GOT3 (cell line): ENCODE data around the gene CUL9.

Source experiments
- DNase-seq: peaks from one replicate; lab custom pipeline; 2025; ENCODE audit warnings: mixed read lengths; lab: John Stamatoyannopoulos, UW

The CUL9 gene

GRCh38 chr6:43200541-43200940 is 18.5 kb downstream of the CUL9 start:
- DNase-seq = no peak

DNA sequence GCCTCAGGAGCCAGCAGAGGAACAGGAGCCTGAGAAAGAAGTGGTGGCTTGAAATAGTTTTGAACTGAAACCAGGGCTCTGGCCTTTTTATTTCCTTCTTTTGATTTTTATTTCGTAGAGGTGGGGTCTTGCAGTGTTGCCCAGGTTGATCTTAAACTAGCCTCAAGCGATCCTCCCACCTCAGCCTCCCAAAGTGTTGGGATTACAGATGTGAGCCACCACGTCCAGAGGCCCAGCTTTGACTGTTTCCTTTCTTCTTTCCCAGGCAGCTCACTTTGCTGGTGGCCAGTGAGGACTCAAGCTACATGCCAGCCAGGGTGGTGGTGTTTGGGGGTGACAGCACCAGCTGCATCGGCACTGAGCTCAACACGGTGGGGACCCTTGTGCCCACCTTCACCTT is 20.5 kb downstream of the CUL9 start:
- no peak for DNase-seq

DNA sequence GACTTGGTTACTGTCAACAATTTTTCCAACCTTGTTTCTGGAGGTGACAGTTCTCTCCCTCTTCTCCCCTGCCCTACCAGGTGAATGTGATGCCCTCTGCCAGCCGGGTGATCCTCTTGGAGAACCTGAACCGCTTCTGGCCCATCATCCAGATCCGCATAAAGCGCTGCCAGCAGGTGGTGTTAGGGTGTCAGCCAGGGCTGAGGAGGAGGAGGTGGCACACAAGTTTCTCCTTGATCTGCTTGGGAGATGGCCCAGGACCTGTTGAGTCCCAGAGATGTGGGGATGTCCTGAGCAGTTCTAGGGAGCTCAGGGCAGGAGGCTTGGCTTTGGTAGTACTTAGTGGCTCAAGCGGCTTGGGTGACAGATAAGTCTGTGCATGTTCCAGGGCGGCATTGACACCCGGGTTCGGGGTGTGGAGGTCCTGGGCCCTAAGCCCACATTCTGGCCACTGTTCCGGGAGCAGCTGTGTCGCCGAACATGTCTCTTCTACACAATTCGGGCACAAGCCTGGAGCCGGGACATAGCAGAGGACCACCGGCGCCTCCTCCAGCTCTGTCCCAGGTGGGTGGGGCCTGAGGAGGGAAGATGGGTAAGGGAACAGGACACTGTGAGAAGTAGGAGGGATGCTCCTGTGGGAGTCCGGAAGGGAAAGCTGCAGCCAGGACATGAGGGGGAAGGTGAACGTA is 21.2 kb downstream of the CUL9 start:
- no peak for DNase-seq

DNA sequence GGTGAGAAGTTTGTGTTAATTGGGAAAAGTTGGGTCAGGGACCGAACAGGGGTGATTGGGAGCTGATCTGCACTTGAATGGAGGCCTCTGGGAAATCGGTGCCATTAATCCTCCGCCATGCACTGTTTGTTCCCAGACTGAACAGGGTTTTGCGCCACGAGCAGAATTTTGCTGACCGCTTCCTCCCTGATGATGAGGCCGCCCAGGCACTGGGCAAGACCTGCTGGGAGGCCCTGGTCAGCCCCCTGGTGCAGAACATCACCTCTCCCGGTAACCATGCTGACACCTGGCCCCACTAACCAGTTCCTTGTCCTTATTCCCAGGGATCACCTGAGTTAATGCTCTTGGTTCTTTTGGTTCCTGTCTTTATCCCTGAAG is 21.7 kb downstream of the CUL9 start:
- no peak for DNase-seq

DNA sequence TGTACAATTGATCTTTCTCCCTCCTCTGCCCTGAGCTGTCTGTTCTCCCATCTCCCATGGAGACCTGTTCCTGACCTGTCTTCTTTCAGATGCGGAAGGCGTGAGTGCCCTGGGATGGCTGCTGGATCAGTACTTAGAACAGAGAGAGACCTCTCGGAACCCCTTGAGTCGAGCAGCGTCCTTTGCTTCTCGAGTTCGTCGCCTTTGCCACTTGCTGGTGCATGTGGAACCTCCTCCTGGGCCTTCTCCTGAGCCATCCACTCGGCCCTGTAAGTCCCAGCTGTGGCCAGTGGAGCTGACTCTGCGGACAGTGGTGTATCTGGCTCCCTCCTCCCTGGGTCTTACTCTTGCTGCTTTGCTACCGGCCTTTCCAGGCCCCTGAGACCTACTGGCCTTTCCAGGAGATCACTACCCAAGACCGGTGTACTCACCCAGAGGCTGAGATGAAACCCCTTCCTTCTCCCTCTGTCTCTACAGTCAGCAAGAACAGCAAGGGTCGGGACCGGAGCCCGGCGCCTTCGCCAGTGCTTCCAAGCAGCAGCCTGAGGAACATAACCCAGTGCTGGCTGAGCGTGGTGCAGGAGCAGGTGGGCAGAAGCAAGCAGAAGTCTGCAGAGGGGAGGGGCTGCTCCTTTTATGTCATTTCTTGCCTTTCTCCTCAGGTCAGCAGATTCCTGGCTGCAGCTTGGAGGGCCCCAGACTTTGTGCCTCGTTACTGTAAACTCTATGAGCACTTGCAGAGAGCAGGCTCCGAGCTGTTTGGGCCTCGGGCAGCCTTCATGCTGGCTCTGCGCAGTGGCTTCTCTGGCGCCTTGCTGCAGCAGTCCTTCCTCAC is 22.5 kb downstream of the CUL9 start:
- no peak for DNase-seq

DNA sequence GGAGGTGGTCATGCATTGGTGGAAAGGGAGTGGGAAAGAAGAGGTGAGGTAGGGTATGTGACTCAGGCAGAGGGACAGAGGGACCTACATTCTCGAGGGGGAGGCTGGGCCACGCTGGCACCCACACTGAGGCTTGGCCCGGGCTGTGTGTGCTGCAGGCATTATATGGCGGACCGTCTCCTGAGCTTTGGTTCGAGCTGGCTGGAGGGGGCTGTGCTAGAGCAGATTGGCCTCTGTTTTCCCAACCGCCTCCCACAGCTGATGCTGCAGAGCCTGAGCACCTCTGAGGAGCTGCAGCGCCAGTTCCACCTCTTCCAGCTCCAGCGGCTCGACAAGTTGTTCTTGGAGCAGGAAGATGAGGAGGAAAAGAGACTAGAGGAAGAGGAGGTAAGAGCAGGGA is 23.9 kb downstream of the CUL9 start:
- no peak for DNase-seq

- DNase-seq = no peak
These were observed 25.3 kb downstream of the CUL9 start for GRCh38 chr6:43207286-43207685.

- DNase-seq = no peak
These were observed 30.0 kb downstream of the CUL9 start for GRCh38 chr6:43211955-43212354.

GRCh38 chr6:43213431-43213830 is 31.4 kb downstream of the CUL9 start:
- no peak for DNase-seq

DNA sequence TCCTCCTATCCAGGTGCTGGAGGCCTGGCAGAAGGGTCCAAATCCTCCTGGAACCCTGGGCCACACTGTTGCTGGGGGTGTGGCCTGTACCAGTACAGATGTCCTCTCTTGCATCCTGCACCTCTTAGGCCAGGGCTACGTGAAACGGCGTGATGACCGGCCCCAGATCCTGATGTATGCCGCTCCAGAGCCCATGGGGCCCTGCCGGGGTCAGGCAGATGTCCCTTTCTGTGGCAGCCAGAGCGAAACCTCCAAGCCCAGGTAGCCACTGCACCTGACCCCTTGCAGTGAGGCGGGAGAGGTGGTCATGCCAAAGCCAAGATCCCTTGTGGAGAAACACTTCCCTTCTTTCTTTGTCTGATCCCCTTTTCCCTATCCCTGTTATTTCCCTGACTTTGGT is 33.1 kb downstream of the CUL9 start:
- DNase-seq = no peak

DNA sequence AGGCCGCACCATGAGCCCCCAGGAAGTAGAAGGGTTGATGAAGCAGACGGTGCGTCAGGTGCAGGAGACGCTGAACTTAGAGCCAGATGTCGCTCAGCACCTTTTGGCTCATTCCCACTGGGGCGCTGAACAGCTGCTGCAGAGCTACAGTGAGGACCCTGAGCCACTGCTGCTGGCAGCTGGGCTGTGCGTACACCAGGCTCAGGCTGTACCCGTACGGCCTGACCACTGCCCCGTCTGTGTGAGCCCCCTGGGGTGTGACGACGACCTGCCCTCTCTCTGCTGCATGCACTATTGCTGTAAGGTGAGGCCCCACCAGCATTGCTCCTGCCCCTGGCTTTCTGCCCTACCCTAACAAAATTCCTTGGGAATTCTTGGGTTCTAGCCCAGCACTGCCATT is 34.2 kb downstream of the CUL9 start:
- DNase-seq = no peak

- DNase-seq = no peak
These were observed 35.4 kb downstream of the CUL9 start for GRCh38 chr6:43217351-43217750.

DNA sequence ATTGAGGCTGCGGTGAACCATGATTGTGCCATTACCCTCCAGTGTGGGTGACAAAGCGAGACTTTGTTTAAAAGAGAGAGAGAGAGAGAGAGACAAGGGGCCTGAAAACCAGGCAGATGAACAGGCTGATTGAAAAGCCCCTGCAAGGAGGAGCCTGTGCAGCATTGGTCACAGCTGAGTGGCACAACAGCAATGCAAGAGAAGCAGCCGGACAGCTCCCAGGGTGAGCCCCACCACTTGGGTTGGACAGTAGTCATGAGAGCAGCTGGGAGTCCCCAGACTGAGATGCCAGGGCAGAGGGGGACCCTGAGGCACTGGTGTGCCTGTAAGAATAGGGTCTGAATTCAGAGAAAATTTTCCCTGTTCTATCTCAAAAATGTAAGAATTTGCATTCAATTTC is 37.1 kb downstream of the CUL9 start:
- no peak for DNase-seq

- DNase-seq = no peak
These were observed 37.8 kb downstream of the CUL9 start for GRCh38 chr6:43219814-43220213.

DNA sequence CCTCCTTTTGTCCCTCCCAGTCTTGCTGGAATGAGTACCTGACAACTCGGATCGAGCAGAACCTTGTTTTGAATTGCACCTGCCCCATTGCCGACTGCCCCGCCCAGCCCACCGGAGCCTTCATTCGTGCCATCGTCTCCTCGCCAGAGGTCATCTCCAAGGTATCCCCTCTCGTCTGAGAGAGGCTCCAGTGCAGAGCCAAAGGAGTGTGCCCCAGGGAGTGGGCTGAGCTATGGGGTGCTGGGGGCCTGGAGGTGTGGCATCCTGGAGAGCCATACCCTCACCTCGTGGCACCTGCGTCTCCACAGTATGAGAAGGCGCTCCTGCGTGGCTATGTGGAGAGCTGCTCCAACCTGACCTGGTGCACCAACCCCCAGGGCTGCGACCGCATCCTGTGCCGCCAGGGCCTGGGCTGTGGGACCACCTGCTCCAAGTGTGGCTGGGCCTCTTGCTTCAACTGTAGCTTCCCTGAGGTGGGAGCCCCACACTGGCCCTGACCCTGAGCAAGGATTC is 38.5 kb downstream of the CUL9 start:
- DNase-seq = no peak

DNA sequence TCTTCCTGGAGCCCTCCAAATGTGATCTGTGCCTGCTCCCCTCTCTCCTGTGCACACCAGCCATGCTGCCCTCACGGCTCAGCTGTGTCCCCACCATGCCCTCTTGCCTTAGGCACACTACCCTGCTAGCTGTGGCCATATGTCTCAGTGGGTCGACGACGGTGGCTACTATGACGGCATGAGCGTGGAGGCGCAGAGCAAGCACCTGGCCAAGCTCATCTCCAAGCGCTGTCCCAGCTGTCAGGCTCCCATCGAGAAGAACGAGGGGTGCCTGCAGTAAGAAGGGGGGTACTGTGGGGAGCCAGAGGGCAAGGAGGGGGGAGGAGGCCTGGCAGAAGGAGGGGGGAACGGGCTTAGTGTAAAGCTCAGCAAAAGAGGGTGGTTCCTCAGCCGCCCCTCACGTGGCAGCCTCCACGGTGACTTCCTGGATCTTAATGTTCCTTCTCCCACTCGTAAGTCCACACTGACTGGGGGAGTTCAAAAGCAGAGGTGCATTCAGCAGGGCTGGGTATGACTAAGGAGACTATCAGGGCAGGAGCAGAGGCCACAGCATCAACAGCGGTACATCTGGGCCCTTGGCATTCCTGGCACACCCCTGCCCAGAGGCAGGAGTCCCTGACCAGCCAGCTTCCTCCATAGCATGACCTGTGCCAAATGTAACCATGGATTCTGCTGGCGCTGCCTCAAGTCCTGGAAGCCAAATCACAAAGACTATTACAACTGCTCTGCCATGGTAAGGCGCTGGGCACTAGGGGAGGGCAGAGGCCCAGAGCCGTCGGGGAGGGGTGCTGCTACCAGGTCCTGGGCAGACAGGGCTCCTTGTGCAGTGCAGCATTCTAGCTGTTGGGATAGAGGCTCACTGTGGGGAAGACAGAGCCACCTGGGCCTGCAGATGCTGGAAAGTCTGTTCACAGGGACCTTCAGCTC is 39.3 kb downstream of the CUL9 start:
- no peak for DNase-seq

DNA sequence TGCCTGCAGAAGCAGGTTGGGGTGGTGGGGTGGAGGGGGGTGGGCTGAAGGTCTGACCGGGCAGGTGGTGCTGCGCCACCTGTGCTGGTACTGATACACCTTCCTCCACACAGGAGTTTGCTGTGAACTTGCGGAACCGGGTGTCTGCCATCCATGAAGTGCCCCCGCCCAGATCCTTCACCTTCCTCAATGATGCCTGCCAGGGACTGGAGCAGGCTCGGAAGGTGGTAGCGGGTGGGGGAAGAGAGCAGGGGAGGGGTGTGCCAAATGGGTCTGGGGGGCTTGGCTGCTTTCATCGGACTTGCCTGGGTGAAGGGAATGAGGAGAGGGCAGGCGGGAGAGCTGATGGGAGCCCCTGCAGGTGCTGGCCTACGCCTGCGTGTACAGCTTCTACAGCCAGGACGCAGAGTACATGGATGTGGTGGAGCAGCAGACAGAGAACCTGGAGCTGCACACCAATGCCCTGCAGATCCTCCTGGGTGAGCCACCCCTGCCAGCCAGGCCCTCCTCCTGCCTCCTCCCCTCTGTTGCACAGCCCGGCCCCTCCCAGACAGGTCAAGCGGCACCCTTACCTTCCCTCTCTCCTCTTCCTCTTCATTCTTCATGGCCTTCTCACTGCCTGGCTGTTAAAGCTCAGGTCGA is 40.5 kb downstream of the CUL9 start:
- DNase-seq = no peak

DNA sequence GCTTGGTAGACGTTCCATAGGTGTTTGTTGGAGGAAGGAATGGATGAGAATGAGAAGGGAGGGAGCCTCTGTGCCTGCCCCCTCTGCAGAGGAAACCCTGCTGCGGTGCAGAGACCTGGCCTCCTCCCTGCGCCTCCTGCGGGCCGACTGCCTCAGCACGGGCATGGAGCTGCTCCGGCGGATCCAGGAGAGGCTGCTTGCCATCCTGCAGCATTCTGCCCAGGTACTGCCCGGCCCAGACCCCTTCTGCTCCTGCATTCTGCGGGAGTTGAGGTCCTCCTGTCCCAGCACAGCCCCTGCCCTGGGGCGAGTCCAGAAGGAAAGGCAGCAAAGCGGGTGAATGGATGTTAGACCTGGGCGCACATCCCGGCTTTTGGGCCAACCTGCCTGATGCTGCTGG is 41.2 kb downstream of the CUL9 start:
- DNase-seq = no peak

DNA sequence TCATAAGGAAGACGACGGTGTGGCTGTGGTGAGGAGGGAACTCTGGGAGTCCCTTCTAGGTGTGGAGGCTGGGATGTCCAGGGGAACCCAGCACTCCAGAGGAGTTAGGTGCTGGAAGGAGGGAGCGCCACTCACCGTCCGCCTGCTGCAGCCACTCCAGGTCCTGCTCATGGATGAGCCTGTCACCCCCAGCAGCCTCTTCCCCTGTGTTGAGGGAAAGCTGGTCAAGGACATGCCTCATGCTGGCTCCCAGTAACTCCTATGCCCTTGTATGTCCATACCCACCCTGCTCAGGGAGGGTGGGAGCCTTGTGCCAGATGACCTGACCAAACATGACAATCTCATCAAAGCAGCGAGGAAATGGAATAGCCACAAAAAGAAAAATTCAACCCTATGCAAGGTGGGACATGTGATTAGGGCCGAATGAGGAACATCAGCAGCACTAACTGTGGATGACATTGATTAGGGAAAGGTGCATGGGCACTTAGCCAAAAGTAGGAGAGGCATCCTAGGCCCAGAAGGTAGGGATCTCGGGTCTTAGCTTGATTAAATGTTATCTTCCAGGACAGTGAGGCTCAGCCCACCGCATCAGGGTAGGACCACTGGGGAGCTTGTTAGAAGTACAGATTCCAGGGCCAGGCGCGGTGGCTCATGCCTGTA is 44.3 kb downstream of the CUL9 start:
- DNase-seq = no peak

DNA sequence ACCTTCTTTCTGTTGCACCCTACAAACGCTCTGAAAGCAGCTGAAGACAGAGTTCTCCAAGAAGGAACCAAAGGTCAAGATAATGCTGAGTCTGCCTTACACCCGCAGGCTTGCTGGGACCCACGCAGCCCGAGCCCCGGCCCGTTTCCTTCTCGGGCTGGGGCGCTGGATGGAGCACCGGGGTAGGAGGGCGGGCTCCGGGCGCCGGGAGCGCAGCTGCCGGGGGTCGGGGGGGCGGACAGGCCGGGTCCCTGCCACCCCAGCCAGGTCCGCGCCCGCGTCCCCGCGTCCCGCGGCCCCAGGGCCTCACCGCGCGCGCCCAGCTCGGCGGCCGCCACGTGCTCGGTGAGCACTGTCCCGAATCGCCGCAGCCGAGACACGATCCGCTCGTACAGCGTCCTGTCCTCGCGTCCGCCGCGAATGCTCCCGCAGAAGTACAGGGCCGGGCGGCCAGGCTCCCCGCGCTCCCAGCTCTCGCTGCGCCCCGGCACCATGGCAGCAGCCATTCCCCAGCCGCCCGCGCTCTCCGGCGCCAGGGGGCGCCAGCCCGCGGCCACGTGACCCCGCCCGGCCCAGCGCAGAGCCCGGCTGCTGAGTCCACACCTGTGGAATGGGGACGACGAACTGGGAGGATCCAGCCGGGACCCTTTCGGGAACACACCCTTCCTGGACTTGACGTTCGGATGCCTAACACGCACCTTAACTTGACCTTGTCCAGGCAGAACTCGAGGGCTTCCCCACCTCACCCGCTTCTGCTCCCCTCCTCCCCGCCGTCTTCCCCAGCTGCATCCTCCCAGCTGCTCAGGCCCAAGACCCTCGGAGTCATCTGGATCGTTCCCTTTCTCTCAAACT is 47.2 kb downstream of the CUL9 start, which contains the start of gene DNPH1:
TSS of gene DNPH1 (minus strand) at position 531 of the 852 bp plus-strand sequence. CDS start at position 506, 25 bp downstream.
- no peak for DNase-seq
